Neural progenitor cell (in vitro differentiated cells): Measurements from ENCODE around the gene PDIA5.

Source experiments
- CTCF ChIP-seq: fragments of 200-600 bp; sonication (generic); IDR thresholded peaks from 2 replicates; pipeline ENCODE4 v1.5.1; 2017; ENCODE audit warnings: antibody characterized with exemption, mild to moderate bottlenecking
- EZH2 ChIP-seq: fragments of 200-600 bp; sonication (generic); IDR thresholded peaks from 2 replicates; pipeline ENCODE4 v1.6.1; 2017; ENCODE audit warnings: antibody characterized with exemption, mild to moderate bottlenecking, moderate library complexity
- EZH2phosphoT487 ChIP-seq: fragments of 200-600 bp; sonication (generic); IDR thresholded peaks from 2 replicates; pipeline ENCODE4 v1.6.1; 2017; ENCODE audit warnings: antibody characterized with exemption

- TF ChIP-seq CTCF (no peak), EZH2 (no peak), EZH2phosphoT487 (no peak)
Measured at GRCh38 chr3:123094516-123095313, 27.9 kb downstream of the PDIA5 start.
